DOHH2 (cell line): ENCODE data around the gene FBXO31.

Source experiments
- CTCF ChIP-seq: fragments of 200-600 bp; sonication (generic); IDR thresholded peaks from one replicate; pipeline ENCODE4 v1.5.1; 2014; ENCODE audit warnings: antibody characterized with exemption, mild to moderate bottlenecking, low read depth, low read length; ENCODE audit not compliant: poor library complexity, severe bottlenecking
- EZH2phosphoT487 ChIP-seq: fragments of 200-600 bp; sonication (generic); IDR thresholded peaks from 2 replicates; pipeline ENCODE4 v1.6.1; 2017; ENCODE audit warnings: borderline replicate concordance, mild to moderate bottlenecking, antibody characterized with exemption, low read length, moderate library complexity, mixed read lengths

GRCh38 chr16:87322360-87322759 lies 61.2 kb downstream of the FBXO31 start:
- TF ChIP-seq CTCF (no peak), EZH2phosphoT487 (no peak)
